H1 (cell line): ENCODE data around the gene BCL7B. TPM values are rescaled to one million over a fixed set of nuclear protein-coding genes. Genes with fewer than 3 reads are reported as not detected.

Source experiments
- EZH2 ChIP-seq: fragments of 200-600 bp; sonication (generic); IDR thresholded peaks from 2 replicates; pipeline ENCODE4 v1.7.1; 2012; ENCODE audit warnings: low read depth, mild to moderate bottlenecking, moderate library complexity, low read length, inconsistent platforms; ENCODE audit not compliant: severe bottlenecking
- RAD21 ChIP-seq, 2 experiments: IDR thresholded peaks in 1 of 2; conservative IDR thresholded peaks in 1 of 2; 2 replicates each; pipeline ENCODE4 v1.6.1; 2011; ENCODE audit warnings: low read depth in 2 of 2, low read length in 2 of 2, improper control_type of control experiment in 1 of 2, inconsistent platforms in 1 of 2, mild to moderate bottlenecking in 1 of 2, moderate library complexity in 1 of 2
- TEAD4 ChIP-seq: IDR thresholded peaks from 2 replicates; pipeline ENCODE4 v1.6.1; 2012; ENCODE audit warnings: low read depth, low read length, inconsistent platforms, mixed read lengths
- polyA plus RNA-seq, 7 experiments: library from polyadenylated mRNA; depleted of rRNA in 3 of 7; stranded (reverse) in 5 of 7; unstranded in 2 of 7; fragments of >200 nt in 5 of 7; fragments of 200-250 nt in 2 of 7; gene quantifications; 1 replicate in 5 of 7; 2 replicates in 1 of 7; 4 replicates in 1 of 7; pipeline versions ENCODE4 v1.2.1 to v1.2.3, GENCODE V29; 2011 to 2013; ENCODE audit warnings: missing spikeins in 2 of 7, mixed read lengths in 2 of 7
- total RNA-seq: library from RNA; stranded (reverse); fragmentation: NEBNext Ultra II Directional; extraction: Animal tissue kit (Norgen Biotek cat#: 25700); gene quantifications from 2 replicates; pipeline ENCODE4 v1.2.1, GENCODE V29; 2021

BCL7B gene
- total and polyA plus RNA-seq, 2 of the 8 experiments (the other 6 are each of a cell fraction or from before 2014, with no cell fraction given) = 24.9 to 44.6 TPM

- TF ChIP-seq RAD21 (IDR thresholded peaks at IDR 0.05 in 1 of 2, conservative IDR thresholded peaks at IDR 0.05 in 1 of 2; ENCODE audit: low read depth in 2 of 2, low read length in 2 of 2) = no peak
- TF ChIP-seq TEAD4 = no peak
- TF ChIP-seq EZH2 = no peak
Observed at GRCh38 chr7:73597978-73598782, 40.7 kb upstream of the BCL7B start (continued).
